ENCODE data around the gene MYO3A. TPM values are rescaled to one million over a fixed set of nuclear protein-coding genes. Genes with fewer than 3 reads are reported as not detected.

Gene MYO3A
- total RNA-seq, 1 donor, result 0.10 TPM

DNA sequence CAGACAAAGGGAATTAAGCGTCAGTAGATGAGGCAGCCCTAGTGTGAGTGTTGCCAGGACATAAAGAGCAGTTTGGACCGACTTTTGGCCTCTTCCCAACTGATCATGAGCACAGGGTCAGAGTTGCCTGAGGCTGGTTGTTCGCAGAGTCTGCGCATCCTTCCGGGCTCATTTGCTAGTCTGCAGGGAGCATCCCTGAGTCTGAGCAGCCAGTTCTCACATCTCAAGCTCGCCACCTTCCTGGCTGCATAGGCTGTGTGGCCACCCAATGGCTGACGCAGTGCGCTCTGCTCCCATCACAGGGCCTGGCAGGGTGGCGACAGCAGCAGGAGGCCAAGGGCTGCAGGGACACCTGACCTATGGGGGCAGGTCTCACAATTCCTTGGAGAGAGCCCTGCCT lies 287.5 kb downstream of the MYO3A start:
- Histone ChIP-seq H3K4me3 (ENCODE audit: low read length) (no peak overlapping the region), H3K27me3 (ENCODE audit: insufficient read depth, low read length) (peaks cover 95% of the 10 kb centered on the region), H3K9me3 (ENCODE audit: low read depth, low read length) (no peaks in the 10 kb centered on the region), H3K4me1 (ENCODE audit: insufficient read depth, low read length) (peaks cover 12% of the 10 kb centered on the region)

DNA sequence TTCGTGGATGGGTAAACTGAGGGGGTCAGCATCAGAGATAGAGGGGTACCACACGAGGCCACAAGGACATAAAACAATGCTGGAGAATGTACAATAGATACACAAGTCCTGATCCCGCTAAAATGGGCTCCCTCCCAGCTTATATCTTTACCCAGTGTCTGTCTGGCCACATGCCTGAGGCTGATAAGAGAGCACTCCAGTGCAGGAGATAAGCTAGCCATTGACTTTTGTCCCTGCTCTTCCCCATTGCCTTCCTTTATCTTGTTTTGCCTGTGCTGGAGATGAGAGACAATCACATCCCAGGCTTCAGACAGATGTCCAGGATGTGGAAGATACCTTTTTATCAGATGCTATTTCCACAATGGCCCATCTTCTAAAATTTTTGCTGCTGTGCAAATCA lies 288.5 kb downstream of the MYO3A start:
- Histone ChIP-seq H3K4me1 (ENCODE audit: insufficient read depth, low read length) (peaks cover 6% of the 10 kb centered on the region), H3K9me3 (ENCODE audit: low read depth, low read length) (no peaks in the 10 kb centered on the region), H3K4me3 (ENCODE audit: low read length) (no peak overlapping the region), H3K27me3 (ENCODE audit: insufficient read depth, low read length) (peaks cover 87% of the 10 kb centered on the region)

DNA sequence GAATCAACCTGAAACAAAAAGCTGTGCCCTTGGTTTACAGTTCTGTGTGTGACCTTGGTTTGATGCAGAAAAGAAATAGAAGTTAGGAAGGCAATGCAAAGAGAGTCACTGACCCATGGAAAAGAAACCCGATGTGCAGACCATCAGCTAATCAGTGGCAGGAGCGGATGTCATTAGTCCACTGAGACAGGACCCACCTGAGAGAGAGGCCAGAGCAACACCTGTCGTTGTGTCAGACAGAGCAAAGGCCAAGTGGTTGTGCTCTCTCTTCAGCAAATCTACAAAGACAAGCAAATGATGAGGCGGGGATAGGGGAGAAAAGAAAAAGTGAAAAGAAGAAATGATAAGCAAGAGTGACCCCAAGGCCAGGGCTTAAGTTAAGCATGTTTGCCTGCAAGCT lies 291.3 kb downstream of the MYO3A start:
- Histone ChIP-seq H3K9me3 (ENCODE audit: low read depth, low read length) (no peaks in the 10 kb centered on the region), H3K27me3 (ENCODE audit: insufficient read depth, low read length) (peaks cover 59% of the 10 kb centered on the region), H3K4me3 (ENCODE audit: low read length) (no peak overlapping the region)

DNA sequence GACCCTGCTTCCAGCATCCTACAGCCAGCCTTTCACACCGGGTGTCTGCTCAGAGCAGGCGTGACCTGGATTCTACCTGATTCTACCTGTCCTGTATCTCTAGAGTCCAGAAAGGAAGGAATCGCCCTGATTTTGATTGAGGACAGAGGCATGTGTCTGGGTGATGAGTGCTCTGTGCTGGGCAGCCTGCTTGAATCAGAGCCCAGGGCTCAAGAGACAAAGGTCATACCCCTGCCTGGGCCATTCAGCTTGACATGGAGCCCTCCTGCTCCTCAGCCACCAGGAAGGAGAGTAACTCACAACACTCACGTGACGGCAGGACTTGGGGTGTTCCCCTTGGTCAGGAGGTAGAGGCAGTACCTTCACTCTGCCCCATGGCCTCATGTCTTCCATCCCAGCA lies 293.8 kb downstream of the MYO3A start:
- Histone ChIP-seq H3K4me3 (ENCODE audit: low read length) (no peak overlapping the region), H3K27me3 (ENCODE audit: insufficient read depth, low read length) (peaks cover 34% of the 10 kb centered on the region), H3K9me3 (ENCODE audit: low read depth, low read length) (no peaks in the 10 kb centered on the region), H3K4me1 (ENCODE audit: insufficient read depth, low read length) (no peaks in the 10 kb centered on the region)

More for the DNA sequence above, 291.3 kb downstream of the MYO3A start:
- H3K4me1 ChIP-seq (ENCODE audit: insufficient read depth, low read length), result no peaks in the 10 kb centered on the region

DNA sequence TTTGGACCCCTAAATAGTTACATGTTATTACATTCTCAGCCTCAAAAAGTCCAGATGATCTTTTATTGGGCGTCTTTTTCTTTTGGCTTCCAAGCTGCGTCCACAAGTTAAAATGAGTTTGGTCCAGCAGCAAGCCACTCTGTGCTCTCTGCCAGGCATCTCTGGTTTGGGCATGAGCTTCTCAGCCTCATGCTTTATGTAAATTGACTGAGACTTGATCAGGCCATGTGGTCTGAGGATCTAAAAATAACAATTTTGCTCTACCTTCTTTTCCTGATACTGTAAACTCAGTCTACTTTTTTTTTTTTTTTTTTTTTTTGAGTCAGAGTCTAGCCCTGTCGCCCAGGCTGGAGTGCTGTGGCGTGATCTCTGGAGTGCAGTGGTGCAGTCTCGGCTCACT lies 298.1 kb downstream of the MYO3A start:
- H3K4me1 ChIP-seq (ENCODE audit: insufficient read depth, low read length), result no peaks in the 10 kb centered on the region
- H3K9me3 ChIP-seq (ENCODE audit: low read depth, low read length), result no peaks in the 10 kb centered on the region
- H3K27me3 ChIP-seq (ENCODE audit: insufficient read depth, low read length), result no peaks in the 10 kb centered on the region
- no peak overlapping the region for H3K4me3 ChIP-seq (ENCODE audit: low read length)

DNA sequence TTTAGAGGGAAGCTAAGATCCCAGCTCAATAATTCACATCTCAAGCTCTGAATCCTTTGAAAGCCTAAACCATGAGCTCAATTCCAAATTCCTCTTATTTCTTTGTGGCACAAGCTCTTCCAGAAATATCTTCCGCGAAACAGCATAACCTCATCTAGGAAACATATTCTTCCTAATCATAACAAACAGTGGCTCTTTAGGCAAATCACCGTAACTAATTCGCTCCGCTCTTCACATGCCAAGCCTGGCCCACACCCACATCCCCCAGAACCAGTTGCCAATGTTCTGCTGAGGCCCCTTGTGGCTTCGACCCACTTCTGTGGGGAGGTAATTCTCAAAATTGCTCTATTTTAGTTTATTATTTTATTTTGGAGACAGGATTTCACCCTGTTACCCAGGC lies 301.7 kb downstream of the MYO3A start:
- no peaks in the 10 kb centered on the region for H3K4me1 ChIP-seq (ENCODE audit: insufficient read depth, low read length)
- H3K9me3 ChIP-seq (ENCODE audit: low read depth, low read length), result no peaks in the 10 kb centered on the region
- no peaks in the 10 kb centered on the region for H3K27me3 ChIP-seq (ENCODE audit: insufficient read depth, low read length)
- no peak overlapping the region for H3K4me3 ChIP-seq (ENCODE audit: low read length)

DNA sequence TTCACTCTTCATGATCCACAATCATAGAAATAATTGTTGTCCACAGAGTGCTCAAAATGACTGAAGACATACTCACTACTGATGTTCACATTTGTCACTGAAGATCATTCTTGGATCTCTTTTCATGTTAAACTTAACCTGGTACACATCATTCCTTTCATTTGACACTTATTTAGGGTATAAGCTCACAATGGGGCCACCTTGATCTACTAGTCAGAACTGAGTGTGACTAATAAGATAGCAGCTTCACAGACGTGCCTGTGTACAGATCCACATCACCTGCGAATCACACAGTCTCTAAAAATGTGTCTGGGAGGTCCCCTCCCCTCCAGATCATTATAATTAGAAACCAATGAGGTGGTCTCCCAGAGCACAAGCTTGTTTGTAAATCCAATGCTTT lies 304.3 kb downstream of the MYO3A start:
- no peaks in the 10 kb centered on the region for H3K4me1 ChIP-seq (ENCODE audit: insufficient read depth, low read length)
- no peaks in the 10 kb centered on the region for H3K27me3 ChIP-seq (ENCODE audit: insufficient read depth, low read length)
- H3K9me3 ChIP-seq (ENCODE audit: low read depth, low read length), result no peaks in the 10 kb centered on the region
- no peak overlapping the region for H3K4me3 ChIP-seq (ENCODE audit: low read length)

DNA sequence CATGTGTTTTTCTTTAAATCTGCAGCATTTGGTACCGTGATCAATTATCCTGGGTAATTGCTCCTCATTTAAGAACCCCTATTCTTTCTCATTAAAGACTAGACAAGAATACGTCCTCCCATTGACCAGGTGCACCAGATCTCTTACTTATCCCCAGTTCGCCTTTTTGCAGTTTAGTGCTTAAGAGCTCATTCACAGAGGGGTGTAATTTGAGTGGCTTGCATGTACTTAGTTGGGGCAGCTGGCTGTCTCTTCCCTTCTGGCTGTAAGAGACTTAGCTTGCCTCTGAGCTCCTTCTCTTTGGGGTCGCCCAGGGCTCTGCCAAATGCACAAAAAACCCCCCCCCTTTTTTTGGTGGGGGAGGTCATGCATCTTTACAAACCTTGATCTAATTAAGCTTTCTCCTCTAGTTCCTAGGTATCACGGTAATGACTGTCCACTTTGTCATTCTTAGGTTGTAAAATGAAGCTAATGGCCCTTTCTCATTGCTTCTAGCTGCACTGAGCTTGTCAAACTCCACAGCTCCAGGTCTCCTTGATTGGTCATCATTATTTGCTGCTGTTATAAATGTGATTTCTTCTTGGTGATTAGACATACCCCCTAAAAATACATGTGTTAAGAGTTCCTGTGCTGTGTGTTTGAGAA lies 308.8 kb downstream of the MYO3A start:
- Histone ChIP-seq H3K9me3 (ENCODE audit: low read depth, low read length) (no peaks in the 10 kb centered on the region), H3K4me3 (ENCODE audit: low read length) (no peak overlapping the region), H3K4me1 (ENCODE audit: insufficient read depth, low read length) (no peaks in the 10 kb centered on the region), H3K27me3 (ENCODE audit: insufficient read depth, low read length) (no peaks in the 10 kb centered on the region)

DNA sequence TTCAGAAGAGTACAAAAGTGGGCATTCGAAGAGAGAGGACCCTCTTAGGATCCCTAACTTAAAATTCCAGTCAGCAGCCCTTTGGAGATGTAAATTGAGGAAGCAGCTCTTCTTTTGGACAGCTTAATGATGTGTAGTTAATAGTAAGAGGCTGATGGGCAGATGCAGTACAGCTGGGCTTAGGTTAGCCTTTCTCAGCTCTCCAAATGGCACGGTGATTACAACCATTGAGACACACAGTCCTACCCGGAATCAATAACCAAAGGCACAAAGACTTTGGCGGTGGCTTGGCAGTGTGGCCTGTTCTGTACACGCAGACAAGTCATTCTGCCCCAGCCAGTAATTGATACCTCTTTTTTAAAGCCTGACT lies 309.3 kb downstream of the MYO3A start:
- Histone ChIP-seq H3K4me3 (ENCODE audit: low read length) (no peak overlapping the region), H3K9me3 (ENCODE audit: low read depth, low read length) (no peaks in the 10 kb centered on the region), H3K27me3 (ENCODE audit: insufficient read depth, low read length) (no peaks in the 10 kb centered on the region), H3K4me1 (ENCODE audit: insufficient read depth, low read length) (no peaks in the 10 kb centered on the region)

DNA sequence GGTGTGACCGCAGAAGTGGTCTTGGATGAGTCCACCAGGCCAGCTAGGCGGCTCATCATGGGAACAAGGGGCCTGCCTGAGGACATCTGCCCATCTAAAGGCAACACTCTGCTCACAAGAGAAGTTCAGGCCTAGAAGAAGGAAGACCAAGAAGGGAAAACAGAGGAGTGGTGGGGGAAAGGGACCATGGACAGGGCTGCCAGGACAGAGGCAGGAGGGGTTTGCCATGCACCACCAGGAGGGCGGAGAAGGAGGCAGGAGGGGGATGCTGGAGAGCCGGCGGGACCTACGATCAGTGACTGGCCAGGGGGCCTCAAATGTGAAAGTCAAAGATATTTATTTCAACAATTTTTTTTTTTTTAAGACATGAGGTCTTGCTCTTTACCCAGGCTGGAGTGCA lies 315.7 kb downstream of the MYO3A start:
- no peaks in the 10 kb centered on the region for H3K27me3 ChIP-seq (ENCODE audit: insufficient read depth, low read length)
- H3K4me3 ChIP-seq (ENCODE audit: low read length), result no peak overlapping the region
- H3K4me1 ChIP-seq (ENCODE audit: insufficient read depth, low read length), result no peaks in the 10 kb centered on the region
- no peaks in the 10 kb centered on the region for H3K9me3 ChIP-seq (ENCODE audit: low read depth, low read length)

DNA sequence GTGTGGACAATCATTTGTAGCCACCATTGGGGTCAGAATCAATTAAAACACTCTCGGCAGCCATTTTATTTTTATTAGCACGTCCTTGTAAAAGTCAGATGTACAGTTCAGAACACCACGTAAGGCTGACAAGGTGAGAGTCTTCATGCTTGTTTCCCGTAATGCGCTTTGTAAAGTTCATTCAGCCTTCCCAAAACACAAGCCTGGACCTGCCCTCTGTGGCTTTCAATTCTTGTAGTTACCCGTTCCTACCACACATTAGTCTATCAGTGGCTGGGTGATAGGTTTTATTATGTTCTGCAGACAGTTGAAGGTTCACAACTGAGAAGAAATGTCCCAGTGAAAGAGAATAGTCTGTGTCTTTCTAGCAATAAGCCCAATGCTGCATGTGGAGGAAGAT lies 317.9 kb downstream of the MYO3A start:
- Histone ChIP-seq H3K4me3 (ENCODE audit: low read length) (no peak overlapping the region), H3K9me3 (ENCODE audit: low read depth, low read length) (no peaks in the 10 kb centered on the region), H3K4me1 (ENCODE audit: insufficient read depth, low read length) (no peaks in the 10 kb centered on the region), H3K27me3 (ENCODE audit: insufficient read depth, low read length) (no peaks in the 10 kb centered on the region)

DNA sequence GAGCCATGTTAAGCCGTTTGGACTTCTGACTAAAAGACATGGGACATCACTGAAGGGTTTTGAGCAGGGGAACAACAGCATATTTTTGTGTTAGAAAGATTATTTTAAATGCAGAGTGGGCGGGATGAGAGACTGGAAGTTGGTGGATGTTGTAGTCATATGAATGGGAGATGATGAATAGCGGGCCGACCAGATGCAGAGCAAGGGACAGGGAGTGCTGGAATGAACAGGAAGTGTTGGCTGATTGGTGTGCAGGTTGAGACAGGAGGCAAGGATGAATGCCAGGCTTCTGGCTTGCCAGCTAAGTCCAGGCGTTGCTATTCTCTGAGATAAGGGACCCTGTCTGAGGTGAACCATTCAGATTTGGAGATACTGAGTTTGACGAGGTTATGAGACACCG lies 320.6 kb downstream of the MYO3A start:
- Histone ChIP-seq H3K27me3 (ENCODE audit: insufficient read depth, low read length) (no peaks in the 10 kb centered on the region), H3K4me3 (ENCODE audit: low read length) (no peak overlapping the region), H3K4me1 (ENCODE audit: insufficient read depth, low read length) (no peaks in the 10 kb centered on the region), H3K9me3 (ENCODE audit: low read depth, low read length) (no peaks in the 10 kb centered on the region)

DNA sequence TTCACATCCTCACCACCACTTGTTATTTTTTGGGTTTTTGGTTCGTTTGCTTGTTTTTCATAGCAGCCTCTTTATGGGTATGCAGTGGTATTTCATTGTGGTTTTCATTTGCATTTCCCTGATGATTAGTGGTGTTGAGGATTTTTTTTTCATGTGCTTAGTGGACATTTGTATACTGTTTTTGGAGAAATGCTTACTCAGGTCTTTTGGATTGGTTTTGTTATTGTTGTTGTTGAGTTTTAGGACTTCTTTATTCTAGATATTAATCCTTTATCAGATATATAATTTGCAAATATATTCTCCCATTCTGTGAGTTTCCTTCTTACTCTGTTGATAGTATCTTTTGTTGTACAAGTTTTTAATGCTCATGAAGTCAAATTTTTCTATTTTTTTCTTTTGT lies 325.3 kb downstream of the MYO3A start:
- Histone ChIP-seq H3K4me1 (ENCODE audit: insufficient read depth, low read length) (no peaks in the 10 kb centered on the region), H3K4me3 (ENCODE audit: low read length) (no peak overlapping the region), H3K9me3 (ENCODE audit: low read depth, low read length) (no peaks in the 10 kb centered on the region), H3K27me3 (ENCODE audit: insufficient read depth, low read length) (peaks cover 4% of the 10 kb centered on the region)
